K562 (cell line): ENCODE data around the gene DNM1. TPM values are rescaled to one million over a fixed set of nuclear protein-coding genes. Genes with fewer than 3 reads are reported as not detected.

ENCODE experiments used
- ATAC-seq: fragments of 200-7000 bp; cut with Tn5 transposase; 3 replicates; pipeline ENCODE4 v1.9.1; 2020; ENCODE audit warnings: moderate library complexity
- BruUV-seq: library from RNA; stranded (reverse); fragments of 400-500 nt; replicated peaks from 2 replicates; lab custom pipeline; 2021; lab: Mats Ljungman, UMichigan
- CTCF ChIA-PET: fragments of 300-600 bp; formaldehyde crosslinking; extraction: SDS; loops from one replicate; lab custom pipeline; 2021; ENCODE audit warnings: low intra/inter-chr PET ratio; lab: Yijun Ruan, JAX
- POLR2A ChIA-PET: fragments of 300-600, 350-650 bp; sonication (Branson Sonifier 250); formaldehyde crosslinking; extraction: SDS; loops from one replicate; lab custom pipeline; 2021; ENCODE audit warnings: antibody characterized with exemption, inconsistent platforms; lab: Yijun Ruan, JAX
- DNase-seq, 4 experiments: peaks; one replicate each; pipeline versions ENCODE4 v3.0.0 to v3.0.0-alpha.2; 2011 to 2018; ENCODE audit warnings: low spot score in 3 of 4, mixed read lengths in 3 of 4; ENCODE audit errors: extremely low read depth in 1 of 4
- FAIRE-seq: peaks from 2 replicates; lab custom pipeline; 2011; peaks lifted over from hg19 to GRCh38; lab: Jason Lieb, UNC
- H2AFZ ChIP-seq: 2 replicates; pipeline ENCODE4 v1.6.0; 2011; ENCODE audit warnings: low read depth, low read length, control low read depth, inconsistent platforms
- H3K27ac ChIP-seq: fragments of 200-600 bp; 3 replicates; pipeline ENCODE4 v1.8.0; 2011; ENCODE audit warnings: low read depth, mild to moderate bottlenecking, control low read depth, inconsistent platforms, low read length, moderate library complexity, mixed read lengths; ENCODE audit errors: extremely low read depth
- H3K27me3 ChIP-seq, 2 experiments: fragments of 300-600 bp in 1 of 2; 2 replicates in 1 of 2; 3 replicates in 1 of 2; pipeline versions ENCODE4 v1.6.0 to v1.8.0; 2011; ENCODE audit warnings: inconsistent platforms in 2 of 2, low read length in 2 of 2, mild to moderate bottlenecking in 1 of 2, mixed read lengths in 1 of 2, moderate library complexity in 1 of 2; ENCODE audit not compliant: control insufficient read depth in 2 of 2, insufficient read depth in 2 of 2
- H3K36me3 ChIP-seq: fragments of 300-600 bp; 3 replicates; pipeline ENCODE4 v1.8.0; 2011; ENCODE audit warnings: mild to moderate bottlenecking, low read length, inconsistent platforms; ENCODE audit not compliant: control insufficient read depth, insufficient read depth
- H3K4me1 ChIP-seq, 2 experiments: fragments of 200-600 bp in 1 of 2; replicated peaks in 1 of 2; 2 replicates in 1 of 2; 3 replicates in 1 of 2; pipeline versions ENCODE4 v1.5.1 to v1.8.0; 2011; ENCODE audit warnings: inconsistent platforms in 2 of 2, low read length in 2 of 2, mild to moderate bottlenecking in 1 of 2, mixed read lengths in 1 of 2, moderate library complexity in 1 of 2; ENCODE audit not compliant: control insufficient read depth in 2 of 2, insufficient read depth in 2 of 2
- H3K4me2 ChIP-seq: 2 replicates; pipeline ENCODE4 v1.6.1; 2011; ENCODE audit warnings: low read length, control low read depth, inconsistent platforms, mixed read lengths; ENCODE audit not compliant: insufficient read depth
- H3K4me3 ChIP-seq: fragments of 200-600 bp; sonication (generic), shearing (Covaris generic); 2 replicates; pipeline ENCODE4 v1.5.1; 2016; ENCODE audit warnings: control low read depth, inconsistent platforms
- H3K79me2 ChIP-seq: fragments of 200-600 bp; 3 replicates; pipeline ENCODE4 v1.8.0; 2011; ENCODE audit warnings: low read length, inconsistent platforms; ENCODE audit not compliant: control insufficient read depth, insufficient read depth
- H3K9ac ChIP-seq, 2 experiments: 2 replicates each; pipeline versions ENCODE4 v1.6.0 to v1.6.1; 2011; ENCODE audit warnings: low read depth in 2 of 2, low read length in 2 of 2, control low read depth in 1 of 2, inconsistent platforms in 1 of 2, mild to moderate bottlenecking in 1 of 2, mixed read lengths in 1 of 2; ENCODE audit not compliant: insufficient read depth in 1 of 2
- H3K9me1 ChIP-seq: one replicate; pipeline ENCODE4 v1.6.0; 2011; ENCODE audit warnings: inconsistent platforms, mild to moderate bottlenecking, low read length, moderate library complexity; ENCODE audit not compliant: control insufficient read depth, insufficient read depth
- H3K9me3 ChIP-seq: replicated peaks from 2 replicates; pipeline ENCODE4 v1.5.1; 2011; ENCODE audit warnings: low read depth, low read length, inconsistent platforms; ENCODE audit not compliant: control insufficient read depth, insufficient read depth
- H4K20me1 ChIP-seq: replicated peaks from 2 replicates; pipeline ENCODE4 v1.6.1; 2011; ENCODE audit warnings: low read length, inconsistent platforms, mixed read lengths; ENCODE audit not compliant: control insufficient read depth, insufficient read depth
- MAFG ChIP-seq: fragments of 450-650 bp; conservative IDR thresholded peaks from 2 replicates; pipeline ENCODE4 v1.6.1; 2016; ENCODE audit warnings: missing genetic modification characterization, missing compliant biosample characterization
- MCM2 ChIP-seq: fragments of 450-650 bp; IDR thresholded peaks from 2 replicates; pipeline ENCODE4 v1.6.1; 2017; ENCODE audit warnings: low read depth, mild to moderate bottlenecking
- MLX ChIP-seq, 2 experiments: fragments of 450-650 bp in 1 of 2; sonication (generic) in 1 of 2; formaldehyde crosslinking; conservative IDR thresholded peaks; 2 replicates each; pipeline versions ENCODE4 v1.4.0 to v1.8.1; 2020 to 2022; ENCODE audit warnings: mild to moderate bottlenecking in 1 of 2, missing genetic modification reagents in 1 of 2
- NFRKB ChIP-seq: fragments of 450-650 bp; IDR thresholded peaks from 2 replicates; pipeline ENCODE4 v1.6.1; 2016; ENCODE audit warnings: low read depth
- POLR2AphosphoS5 ChIP-seq: IDR thresholded peaks from 2 replicates; pipeline ENCODE4 v1.6.1; 2011; ENCODE audit warnings: mild to moderate bottlenecking, low read depth, low read length, moderate library complexity; ENCODE audit not compliant: control insufficient read depth, insufficient read depth
- RCOR1 ChIP-seq, 2 experiments: IDR thresholded peaks; 2 replicates each; pipeline ENCODE4 v1.6.1; 2012; ENCODE audit warnings: low read depth in 2 of 2, low read length in 2 of 2, borderline replicate concordance in 1 of 2, improper control_type of control experiment in 1 of 2
- ZBTB7A ChIP-seq: IDR thresholded peaks from 2 replicates; pipeline ENCODE4 v1.6.1; 2011; ENCODE audit warnings: low read depth, mild to moderate bottlenecking, low read length, moderate library complexity, borderline replicate concordance; ENCODE audit not compliant: control insufficient read depth
- ZNF347 ChIP-seq: fragments of 450-650 bp; formaldehyde crosslinking; IDR thresholded peaks from 2 replicates; pipeline ENCODE4 v1.4.0; 2020; ENCODE audit warnings: low read depth, mild to moderate bottlenecking, moderate library complexity
- ZNF76 ChIP-seq: fragments of 250-450 bp; sonication (Bioruptor Pico); IDR thresholded peaks from 2 replicates; pipeline ENCODE4 v1.4.0; 2020; ENCODE audit warnings: mild to moderate bottlenecking, moderate library complexity, borderline replicate concordance
- WGBS: fragments of 100-300 bp; shearing (Covaris generic); methylation state at CpG from one replicate; pipeline ENCODE4 v1.1.6; 2016; ENCODE audit warnings: low coverage, mixed read lengths; ENCODE audit not compliant: insufficient coverage; ENCODE audit errors: missing lambda C conversion rate; 5-methylcytosine and 5-hydroxymethylcytosine counted together
- in situ Hi-C: fragments of 300-500 bp; cut with MboI; formaldehyde crosslinking; loops from 4 replicates; pipeline ENCODE4 v1.15.0; 2018; ENCODE audit warnings: inconsistent platforms, mixed read lengths
- intact Hi-C: fragments of 100-400 bp; cut with micrococcal nuclease; formaldehyde crosslinking; loops from 2 replicates; pipeline ENCODE4 v1.14.2; 2022
- polyA plus RNA-seq, 8 experiments: library from polyadenylated mRNA; depleted of rRNA in 4 of 8; stranded (reverse) in 5 of 8; unstranded in 3 of 8; fragments of >200 nt; fragmentation: Nextera tagmentation in 2 of 8; fragmentation: Illumina TruSeq in 1 of 8; extraction: Ambion mirVana in 2 of 8; extraction: Trizol in 1 of 8; gene quantifications; 2 replicates each; pipeline versions ENCODE4 v1.2.1 to v1.2.3, GENCODE V29; 2011 to 2014; ENCODE audit warnings: inconsistent platforms in 1 of 8, missing spikeins in 1 of 8
- total RNA-seq, 7 experiments: library from RNA; depleted of rRNA in 6 of 7; stranded (reverse); fragments of >200 nt in 6 of 7; fragmentation: Illumina TruSeq in 2 of 7; extraction: Trizol in 2 of 7; gene quantifications; 2 replicates each; pipeline versions ENCODE4 v1.2.1 to v1.2.3, GENCODE V29; 2011 to 2021; ENCODE audit warnings: low replicate concordance in 1 of 7
- TF ChIP-seq, protein P1 (sequence below): sonication (generic); formaldehyde crosslinking; IDR thresholded peaks from 2 replicates; pipeline ENCODE4 v1.8.1; 2023; ENCODE audit warnings: mild to moderate bottlenecking, missing genetic modification reagents
- TF ChIP-seq, protein P2 (sequence below), 3 experiments: IDR thresholded peaks in 2 of 3; conservative IDR thresholded peaks in 1 of 3; 2 replicates each; pipeline ENCODE4 v1.5.1; 2011 to 2012; ENCODE audit warnings: low read length in 3 of 3, mild to moderate bottlenecking in 3 of 3, control low read depth in 2 of 3, improper control_type of control experiment in 1 of 3, inconsistent platforms in 1 of 3, low read depth in 1 of 3, mixed read lengths in 1 of 3, moderate library complexity in 1 of 3; ENCODE audit not compliant: insufficient read depth in 2 of 3
- TF ChIP-seq, protein P3 (sequence below): fragments of 250-450 bp; sonication (Bioruptor Pico); IDR thresholded peaks from 2 replicates; pipeline ENCODE4 v1.5.1; 2021; ENCODE audit warnings: mild to moderate bottlenecking

The DNM1 gene
- total and polyA plus RNA-seq, 9 of the 15 experiments (the other 6 are each of a cell fraction or from before 2014, with no cell fraction given): 0.39 to 23.1 (median 9.1) TPM

GRCh38 chr9:128185979-128186965 is 16.9 kb upstream of the DNM1 start:
- ChIA-PET CTCF (no interaction called here), POLR2A (interaction anchor here (0.6 to 2.2 kb wide), 12 partner anchors 9 to 118 kb away, joined by 3 to 10 read pairs (median 4); no protein-coding TSS in a partner anchor)
- Histone ChIP-seq H3K9ac (peak overlapping the region; percentile 20 to 59; a peak in 3 of 4 replicates), H3K9me1 (peaks cover 7% of the 10 kb centered on the region), H3K4me1 (peaks cover 19 to 23% of the 10 kb centered on the region in 2 experiments; a peak in 4 of 5 replicates), H2AFZ (no peak overlapping the region), H3K79me2 (peaks cover 18% of the 10 kb centered on the region), H3K4me2 (peak overlapping the region; percentile 27), H3K27me3 (no peaks in the 10 kb centered on the region), H3K9me3 (no peaks in the 10 kb centered on the region), H4K20me1 (peaks cover 8% of the 10 kb centered on the region; the same call in 1 of the 2 replicates), H3K4me3 (no peak overlapping the region), H3K27ac (peak overlapping the region; percentile 10; the same call in 1 of the 3 replicates), H3K36me3 (peaks cover 77% of the 10 kb centered on the region)
- ATAC-seq: peak; percentile 23
- BruUV-seq: no TSS peak
- WGBS: 57% methylated on average over 11 of the region's 11 CpGs
- in situ Hi-C loops (no loop called here), intact Hi-C loops (no loop called here)
- DNase-seq: peak; percentile 66 to 81 (median 74)
- peak; percentile 37 for FAIRE-seq
- TF ChIP-seq POLR2AphosphoS5 (0 out of 2 replicates have a peak, but pooled peaks have one; percentile 32), RCOR1 (IDR thresholded peaks at IDR 0.05; ENCODE audit: borderline replicate concordance in 1 of 2, low read depth in 2 of 2, low read length in 2 of 2) (0 out of 4 replicates have a peak, but pooled peaks of 1 of the 2 experiments have one; percentile 12), ZBTB7A (peak; percentile 44; the same call in 1 of the 2 replicates), MLX (CRISPR knock-in tag; conservative IDR thresholded peaks at IDR 0.05) (0 out of 4 replicates have a peak, but pooled peaks of 1 of the 2 experiments have one; percentile 43), ZNF347 (CRISPR knock-in tag) (no peak), ZNF76 (CRISPR knock-in tag) (no peak), MAFG (no peak), NFRKB (no peak), MCM2 (no peak)
- TF ChIP-seq, protein P1, sequence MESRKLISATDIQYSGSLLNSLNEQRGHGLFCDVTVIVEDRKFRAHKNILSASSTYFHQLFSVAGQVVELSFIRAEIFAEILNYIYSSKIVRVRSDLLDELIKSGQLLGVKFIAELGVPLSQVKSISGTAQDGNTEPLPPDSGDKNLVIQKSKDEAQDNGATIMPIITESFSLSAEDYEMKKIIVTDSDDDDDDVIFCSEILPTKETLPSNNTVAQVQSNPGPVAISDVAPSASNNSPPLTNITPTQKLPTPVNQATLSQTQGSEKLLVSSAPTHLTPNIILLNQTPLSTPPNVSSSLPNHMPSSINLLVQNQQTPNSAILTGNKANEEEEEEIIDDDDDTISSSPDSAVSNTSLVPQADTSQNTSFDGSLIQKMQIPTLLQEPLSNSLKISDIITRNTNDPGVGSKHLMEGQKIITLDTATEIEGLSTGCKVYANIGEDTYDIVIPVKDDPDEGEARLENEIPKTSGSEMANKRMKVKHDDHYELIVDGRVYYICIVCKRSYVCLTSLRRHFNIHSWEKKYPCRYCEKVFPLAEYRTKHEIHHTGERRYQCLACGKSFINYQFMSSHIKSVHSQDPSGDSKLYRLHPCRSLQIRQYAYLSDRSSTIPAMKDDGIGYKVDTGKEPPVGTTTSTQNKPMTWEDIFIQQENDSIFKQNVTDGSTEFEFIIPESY: no peak
- TF ChIP-seq, protein P2, sequence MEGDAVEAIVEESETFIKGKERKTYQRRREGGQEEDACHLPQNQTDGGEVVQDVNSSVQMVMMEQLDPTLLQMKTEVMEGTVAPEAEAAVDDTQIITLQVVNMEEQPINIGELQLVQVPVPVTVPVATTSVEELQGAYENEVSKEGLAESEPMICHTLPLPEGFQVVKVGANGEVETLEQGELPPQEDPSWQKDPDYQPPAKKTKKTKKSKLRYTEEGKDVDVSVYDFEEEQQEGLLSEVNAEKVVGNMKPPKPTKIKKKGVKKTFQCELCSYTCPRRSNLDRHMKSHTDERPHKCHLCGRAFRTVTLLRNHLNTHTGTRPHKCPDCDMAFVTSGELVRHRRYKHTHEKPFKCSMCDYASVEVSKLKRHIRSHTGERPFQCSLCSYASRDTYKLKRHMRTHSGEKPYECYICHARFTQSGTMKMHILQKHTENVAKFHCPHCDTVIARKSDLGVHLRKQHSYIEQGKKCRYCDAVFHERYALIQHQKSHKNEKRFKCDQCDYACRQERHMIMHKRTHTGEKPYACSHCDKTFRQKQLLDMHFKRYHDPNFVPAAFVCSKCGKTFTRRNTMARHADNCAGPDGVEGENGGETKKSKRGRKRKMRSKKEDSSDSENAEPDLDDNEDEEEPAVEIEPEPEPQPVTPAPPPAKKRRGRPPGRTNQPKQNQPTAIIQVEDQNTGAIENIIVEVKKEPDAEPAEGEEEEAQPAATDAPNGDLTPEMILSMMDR (IDR thresholded peaks at IDR 0.05 in 2 of 3, conservative IDR thresholded peaks at IDR 0.05 in 1 of 3; ENCODE audit: insufficient read depth in 2 of 3, low read depth in 1 of 3, low read length in 3 of 3): no peak
- TF ChIP-seq, protein P3, sequence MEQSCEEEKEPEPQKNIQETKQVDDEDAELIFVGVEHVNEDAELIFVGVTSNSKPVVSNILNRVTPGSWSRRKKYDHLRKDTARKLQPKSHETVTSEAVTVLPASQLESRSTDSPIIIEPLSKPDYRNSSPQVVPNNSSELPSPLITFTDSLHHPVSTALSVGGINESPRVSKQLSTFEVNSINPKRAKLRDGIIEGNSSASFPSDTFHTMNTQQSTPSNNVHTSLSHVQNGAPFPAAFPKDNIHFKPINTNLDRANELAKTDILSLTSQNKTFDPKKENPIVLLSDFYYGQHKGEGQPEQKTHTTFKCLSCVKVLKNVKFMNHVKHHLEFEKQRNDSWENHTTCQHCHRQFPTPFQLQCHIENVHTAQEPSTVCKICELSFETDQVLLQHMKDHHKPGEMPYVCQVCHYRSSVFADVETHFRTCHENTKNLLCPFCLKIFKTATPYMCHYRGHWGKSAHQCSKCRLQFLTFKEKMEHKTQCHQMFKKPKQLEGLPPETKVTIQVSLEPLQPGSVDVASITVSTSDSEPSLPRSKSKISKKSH (CRISPR knock-in tag): no peak
